ENCODE data around the gene FAM107A. TPM values are rescaled to one million over a fixed set of nuclear protein-coding genes. Genes with fewer than 3 reads are reported as not detected.
A peak's percentile ranks its signal among the peaks of the same experiment; 100 is the strongest.

FAM107A gene
- total RNA-seq, 6 experiments from 2014 or later = 0.33 to 3.6 (median 1.6) TPM

DNA sequence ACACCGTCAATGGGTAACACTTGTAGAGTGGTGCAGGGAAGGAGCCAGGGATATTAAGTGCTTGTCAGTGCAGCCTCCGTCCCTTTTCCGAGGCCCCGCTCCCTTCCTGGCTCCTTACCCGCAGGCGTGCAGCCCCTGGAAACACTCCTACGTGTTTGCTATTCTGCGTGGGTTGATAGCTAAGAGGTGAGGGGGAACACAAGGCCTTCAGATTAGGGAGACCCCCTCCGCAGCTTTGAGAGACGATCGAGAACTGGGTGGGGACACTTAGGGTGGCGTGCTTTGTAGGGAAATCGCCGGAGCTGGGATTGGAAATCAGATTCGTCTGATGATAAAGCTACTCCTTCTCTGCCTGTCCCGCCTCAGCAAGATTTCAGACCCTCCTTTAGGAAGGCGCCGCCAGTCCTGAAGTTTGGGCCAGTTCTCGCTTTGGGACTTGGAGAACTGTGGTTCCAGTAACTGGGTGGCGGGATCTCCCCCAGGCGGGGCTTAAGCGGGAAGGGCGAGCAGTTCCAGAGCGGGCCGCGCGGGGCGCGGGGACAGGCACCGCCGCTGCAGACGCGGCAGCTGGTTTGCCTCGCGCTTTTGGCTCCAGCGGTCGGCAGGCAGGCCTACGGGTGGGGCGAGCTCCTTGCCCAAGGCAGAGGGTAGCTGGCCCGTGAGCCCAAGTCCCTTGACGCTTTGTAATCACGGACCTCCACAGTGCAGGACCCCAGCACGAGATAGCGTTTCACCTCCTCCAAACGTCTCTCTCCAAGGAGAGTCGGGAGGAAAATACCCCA, 8.0 kb upstream of the FAM107A start:
- TF ChIP-seq, protein P1, sequence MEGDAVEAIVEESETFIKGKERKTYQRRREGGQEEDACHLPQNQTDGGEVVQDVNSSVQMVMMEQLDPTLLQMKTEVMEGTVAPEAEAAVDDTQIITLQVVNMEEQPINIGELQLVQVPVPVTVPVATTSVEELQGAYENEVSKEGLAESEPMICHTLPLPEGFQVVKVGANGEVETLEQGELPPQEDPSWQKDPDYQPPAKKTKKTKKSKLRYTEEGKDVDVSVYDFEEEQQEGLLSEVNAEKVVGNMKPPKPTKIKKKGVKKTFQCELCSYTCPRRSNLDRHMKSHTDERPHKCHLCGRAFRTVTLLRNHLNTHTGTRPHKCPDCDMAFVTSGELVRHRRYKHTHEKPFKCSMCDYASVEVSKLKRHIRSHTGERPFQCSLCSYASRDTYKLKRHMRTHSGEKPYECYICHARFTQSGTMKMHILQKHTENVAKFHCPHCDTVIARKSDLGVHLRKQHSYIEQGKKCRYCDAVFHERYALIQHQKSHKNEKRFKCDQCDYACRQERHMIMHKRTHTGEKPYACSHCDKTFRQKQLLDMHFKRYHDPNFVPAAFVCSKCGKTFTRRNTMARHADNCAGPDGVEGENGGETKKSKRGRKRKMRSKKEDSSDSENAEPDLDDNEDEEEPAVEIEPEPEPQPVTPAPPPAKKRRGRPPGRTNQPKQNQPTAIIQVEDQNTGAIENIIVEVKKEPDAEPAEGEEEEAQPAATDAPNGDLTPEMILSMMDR (IDR thresholded peaks at IDR 0.05) = peak; percentile 69 to 91 (median 76)
- TF ChIP-seq POLR2A (IDR thresholded peaks at IDR 0.05) = no peak
- intact Hi-C loops (cut with DNase I) = no loop called here
- WGBS (ENCODE audit: insufficient coverage, low coverage, low lambda C conversion rate, missing lambda C conversion rate) = 5% methylated on average over 17 of the region's 46 CpGs
- H3K36me3 ChIP-seq = no peaks in the 10 kb centered on the region
- peak overlapping the region; percentile 51 to 87 (median 55) for H3K27ac ChIP-seq
- ATAC-seq = peak; percentile 96 to 97 (median 97)
- H3K4me1 ChIP-seq = no peaks in the 10 kb centered on the region
- no peaks in the 10 kb centered on the region for H3K9me3 ChIP-seq
- peak; percentile 84 to 88 (median 87) for DNase-seq
- H3K27me3 ChIP-seq = no peaks in the 10 kb centered on the region
- H3K4me3 ChIP-seq = peak overlapping the region; percentile 46 to 64 (median 56)

DNA sequence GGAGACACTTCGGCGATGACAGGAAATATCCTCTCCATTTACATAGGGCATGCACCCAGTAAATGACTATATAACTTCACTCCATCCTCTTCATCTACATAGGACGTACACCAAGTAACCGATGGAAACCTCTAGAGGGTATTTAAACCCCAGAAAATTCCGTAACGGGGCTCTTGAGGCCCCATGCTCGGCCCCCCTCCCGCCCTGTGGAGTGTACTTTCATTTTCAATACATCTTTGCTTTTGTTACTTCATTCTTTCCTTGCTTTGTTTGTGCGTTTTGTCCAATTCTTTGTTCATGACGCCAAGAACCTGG, 7.5 kb upstream of the FAM107A start:
- no peaks in the 10 kb centered on the region for H3K36me3 ChIP-seq
- intact Hi-C loops (cut with DNase I) = no loop called here
- ATAC-seq (peak; percentile 5 to 42 (median 20)), DNase-seq (no peak)
- peak overlapping the region; percentile 51 to 87 (median 55) for H3K27ac ChIP-seq
- H3K4me3 ChIP-seq = peak overlapping the region; percentile 46 to 64 (median 56)
- H3K27me3 ChIP-seq = no peaks in the 10 kb centered on the region
- H3K4me1 ChIP-seq = no peaks in the 10 kb centered on the region
- WGBS (ENCODE audit: insufficient coverage, low coverage, low lambda C conversion rate, missing lambda C conversion rate) = 31% methylated on average over 10 of the region's 10 CpGs
- H3K9me3 ChIP-seq = no peaks in the 10 kb centered on the region
- TF ChIP-seq, protein P1 (IDR thresholded peaks at IDR 0.05) = no peak
- TF ChIP-seq POLR2A (IDR thresholded peaks at IDR 0.05) = no peak

DNA sequence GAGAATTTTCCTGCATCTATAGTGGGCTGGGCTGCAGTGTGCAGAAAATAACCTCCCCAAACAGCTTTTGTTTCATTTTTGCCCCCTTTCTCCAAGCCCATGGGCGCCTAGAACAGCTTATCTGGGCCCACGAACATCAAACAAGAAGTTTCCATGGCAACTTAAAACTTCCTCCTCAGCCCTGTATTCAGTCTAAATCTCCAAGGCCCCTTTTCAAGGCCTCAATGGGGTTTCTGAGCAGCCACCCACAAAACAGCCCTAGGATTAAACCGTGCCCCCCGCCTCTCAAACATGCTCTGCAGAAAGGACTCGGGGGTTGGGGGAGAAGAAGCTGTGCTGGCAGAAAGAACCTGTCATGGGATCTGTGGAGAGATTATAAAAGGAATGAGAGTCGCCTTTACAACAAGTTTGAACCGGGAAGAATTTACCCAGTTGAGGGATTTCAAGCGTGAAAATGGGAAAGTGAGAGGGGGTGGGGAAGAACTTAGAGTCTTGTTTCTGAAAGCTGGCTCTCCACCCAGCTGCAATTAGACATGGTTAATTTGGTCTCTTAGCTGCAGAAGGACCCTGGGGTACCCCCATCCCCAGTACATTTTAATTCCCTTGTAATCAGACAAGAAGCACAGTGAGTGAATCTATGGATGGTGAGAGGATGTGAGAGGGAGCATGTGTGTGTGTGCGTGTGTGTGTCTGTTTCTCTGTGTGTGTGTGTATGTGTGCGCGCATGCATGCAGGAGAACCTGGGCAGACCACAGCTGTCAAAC, 4.3 kb upstream of the FAM107A start:
- H3K9me3 ChIP-seq = no peaks in the 10 kb centered on the region
- DNase-seq (no peak), ATAC-seq (no peak)
- no peaks in the 10 kb centered on the region for H3K27me3 ChIP-seq
- intact Hi-C loops (cut with DNase I) = no loop called here
- no peaks in the 10 kb centered on the region for H3K4me1 ChIP-seq
- TF ChIP-seq, protein P1 (IDR thresholded peaks at IDR 0.05) = no peak
- TF ChIP-seq POLR2A (IDR thresholded peaks at IDR 0.05) = no peak
- WGBS (ENCODE audit: insufficient coverage, low coverage, low lambda C conversion rate, missing lambda C conversion rate) = 77% methylated on average over 11 of the region's 11 CpGs
- no peak overlapping the region for H3K4me3 ChIP-seq
- H3K36me3 ChIP-seq = no peaks in the 10 kb centered on the region
- H3K27ac ChIP-seq = no peak overlapping the region

DNA sequence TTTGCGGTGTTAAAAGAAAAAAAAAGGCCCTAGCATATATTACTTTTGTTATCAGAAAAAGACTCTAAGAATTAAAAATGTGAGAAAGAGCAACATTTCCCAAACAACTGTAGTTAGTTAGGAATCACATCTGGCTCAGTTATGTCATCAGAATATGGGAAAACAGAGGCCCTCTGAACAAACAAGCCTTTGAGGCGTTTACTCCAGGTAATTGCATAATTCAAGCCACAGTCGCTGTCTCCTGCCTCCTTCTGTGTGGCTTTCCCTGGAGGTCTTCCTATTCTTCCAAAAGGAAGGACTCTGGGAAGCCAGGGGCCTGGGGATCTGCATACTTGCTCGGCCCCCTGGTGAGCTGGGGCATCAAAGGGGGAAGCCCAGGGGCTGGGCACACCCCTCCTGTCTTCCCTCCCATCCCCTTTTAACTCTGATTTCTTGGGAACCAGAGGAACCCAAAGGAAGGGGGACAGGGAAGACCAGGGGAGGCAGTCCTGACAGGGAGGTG, 3.7 kb upstream of the FAM107A start:
- ATAC-seq (peak in 3 of 4 donors; percentile 34 to 55 (median 39)), DNase-seq (no peak)
- intact Hi-C loops (cut with DNase I) = no loop called here
- Histone ChIP-seq H3K4me3 (no peak overlapping the region), H3K4me1 (no peaks in the 10 kb centered on the region), H3K27ac (no peak overlapping the region), H3K9me3 (no peaks in the 10 kb centered on the region), H3K27me3 (no peaks in the 10 kb centered on the region), H3K36me3 (no peaks in the 10 kb centered on the region)
- WGBS (ENCODE audit: insufficient coverage, low coverage, low lambda C conversion rate, missing lambda C conversion rate) = 55% methylated on average over 4 of the region's 4 CpGs
- TF ChIP-seq, protein P1 (IDR thresholded peaks at IDR 0.05) = no peak
- no peak for TF ChIP-seq POLR2A (IDR thresholded peaks at IDR 0.05)
